Lung (tissue), 12 donors: Measurements from ENCODE around the gene PARD3B. TPM values are rescaled to one million over a fixed set of nuclear protein-coding genes. Genes with fewer than 3 reads are reported as not detected.

Source experiments
- ATAC-seq: fragments of 200-7000 bp; cut with Tn5 transposase; one replicate; pipeline ENCODE4 v1.9.1; 2020; ENCODE audit warnings: moderate number of reproducible peaks; ENCODE audit not compliant: insufficient read depth, low FRiP score
- DNase-seq, 3 donors: peaks; one replicate each; pipeline ENCODE4 v3.0.0-alpha.2; 2013 to 2017
- H3K27ac ChIP-seq, 2 donors: one replicate each; pipeline ENCODE4 v1.5.1; 2013; ENCODE audit warnings: mild to moderate bottlenecking in 2 of 2, moderate library complexity in 2 of 2, control low read depth in 1 of 2, inconsistent platforms in 1 of 2, low read depth in 1 of 2, low read length in 1 of 2
- H3K27me3 ChIP-seq, 3 donors: one replicate each; pipeline ENCODE4 v1.5.1; 2013; ENCODE audit warnings: low read length in 2 of 3; ENCODE audit not compliant: control insufficient read depth in 3 of 3, insufficient read depth in 3 of 3
- H3K36me3 ChIP-seq, 4 donors: one replicate each; pipeline ENCODE4 v1.5.1; 2013; ENCODE audit warnings: low read length in 4 of 4, mild to moderate bottlenecking in 1 of 4, moderate library complexity in 1 of 4; ENCODE audit not compliant: control insufficient read depth in 4 of 4, insufficient read depth in 4 of 4
- H3K4me1 ChIP-seq, 5 donors: one replicate each; pipeline ENCODE4 v1.5.1; 2013; ENCODE audit warnings: low read length in 5 of 5, mild to moderate bottlenecking in 2 of 5, moderate library complexity in 1 of 5; ENCODE audit not compliant: control insufficient read depth in 5 of 5, insufficient read depth in 5 of 5
- H3K4me3 ChIP-seq: one replicate; pipeline ENCODE4 v1.5.1; 2013; ENCODE audit warnings: mild to moderate bottlenecking, control low read depth, moderate library complexity
- H3K9ac ChIP-seq, 2 donors: one replicate each; pipeline ENCODE4 v1.5.1; 2013; ENCODE audit warnings: low read length in 2 of 2, control low read depth in 1 of 2; ENCODE audit not compliant: insufficient read depth in 1 of 2
- H3K9me3 ChIP-seq, 4 donors: one replicate each; pipeline ENCODE4 v1.5.1; 2013; ENCODE audit warnings: low read length in 3 of 4, mild to moderate bottlenecking in 1 of 4, moderate library complexity in 1 of 4; ENCODE audit not compliant: control insufficient read depth in 4 of 4, insufficient read depth in 3 of 4
- CTCF ChIP-seq: IDR thresholded peaks from 2 replicates; pipeline ENCODE4 v1.5.1; 2012; ENCODE audit warnings: mild to moderate bottlenecking; ENCODE audit errors: control extremely low read depth, extremely low read depth
- WGBS, 2 donors: extraction: QIAGEN DNeasy Blood & Tissue Kit; methylation state at CpG; one replicate each; pipeline ENCODE4 v1.1.7; 2013; 5-methylcytosine and 5-hydroxymethylcytosine counted together
- polyA plus RNA-seq, 2 donors: library from polyadenylated mRNA; stranded (reverse); fragments of 200-250 nt; gene quantifications; one replicate each; pipeline ENCODE4 v1.2.1, GENCODE V29; 2013
- total RNA-seq, 2 donors: library from RNA; depleted of rRNA in 1 of 2; stranded (reverse); fragments of >200 nt in 1 of 2; gene quantifications; one replicate each; pipeline ENCODE4 v1.2.1, GENCODE V29; 2014 to 2021
- donor health status: control.
- donor health status: control.
- donor health status: Bipolar disorder and iron deficiency.
- donor health status: healthy.
- donor health status: DM: yes; HTN: yes; CAD: no.

The PARD3B gene
- total and polyA plus RNA-seq, 4 donors: 2.4 to 38.7 (median 17.1) TPM

GRCh38 chr2:204967199-204967960 lies 422.1 kb downstream of the PARD3B start:
- no peak for TF ChIP-seq CTCF
- Histone ChIP-seq H3K4me3 (no peak overlapping the region), H3K4me1 (peaks cover 0 to 28% (median 4%) of the 10 kb centered on the region in 5 donors), H3K27me3 (no peaks in the 10 kb centered on the region), H3K27ac (no peak overlapping the region), H3K9me3 (no peaks in the 10 kb centered on the region), H3K36me3 (no peaks in the 10 kb centered on the region), H3K9ac (no peak overlapping the region)
- peak in 2 of 3 donors; percentile 17 to 40 for DNase-seq
- ATAC-seq: no peak
- WGBS, 2 donors: 24 to 48% methylated on average over 7 of the region's 7 CpGs

- Histone ChIP-seq H3K4me3 (no peak overlapping the region), H3K9ac (no peak overlapping the region), H3K9me3 (no peaks in the 10 kb centered on the region), H3K4me1 (peaks cover 4 to 41% (median 9%) of the 10 kb centered on the region in 5 donors), H3K27me3 (no peaks in the 10 kb centered on the region), H3K36me3 (no peaks in the 10 kb centered on the region), H3K27ac (no peak overlapping the region)
- 42 to 64% methylated on average over 2 of the region's 2 CpGs for WGBS, 2 donors
- peak in 2 of 3 donors; percentile 46 to 54 for DNase-seq
- no peak for ATAC-seq
- TF ChIP-seq CTCF: no peak
Measured at GRCh38 chr2:204971206-204971907, 426.1 kb downstream of the PARD3B start.

- no peaks in the 10 kb centered on the region for H3K27me3 ChIP-seq
- H3K27ac ChIP-seq: no peak overlapping the region
- no peak for TF ChIP-seq CTCF
- H3K9ac ChIP-seq: no peak overlapping the region
- H3K9me3 ChIP-seq: no peaks in the 10 kb centered on the region
- no peaks in the 10 kb centered on the region for H3K36me3 ChIP-seq
- H3K4me1 ChIP-seq: peaks cover 4 to 35% (median 6%) of the 10 kb centered on the region in 5 donors
- ATAC-seq (no peak), DNase-seq (no peak)
- H3K4me3 ChIP-seq: no peak overlapping the region
Measured at GRCh38 chr2:204972161-204972560, 426.9 kb downstream of the PARD3B start.
